Endothelial cell of umbilical vein (primary cell): ENCODE results near the gene ADCY3. TPM values are rescaled to one million over a fixed set of nuclear protein-coding genes. Genes with fewer than 3 reads are reported as not detected.

Experiments
- BruUV-seq: library from RNA; stranded (reverse); fragments of 400-500 nt; replicated peaks from 2 replicates; lab custom pipeline; 2021; lab: Mats Ljungman, UMichigan
- CTCF ChIA-PET: fragments of 300-600, 350-600 bp; sonication (Branson Sonifier 250); formaldehyde crosslinking; loops from one replicate; lab custom pipeline; 2021; ENCODE audit warnings: antibody characterized with exemption, inconsistent platforms; lab: Charles Lee
- POLR2A ChIA-PET: fragments of 300-600, 350-600 bp; sonication (Branson Sonifier 250); formaldehyde crosslinking; loops from one replicate; lab custom pipeline; 2021; ENCODE audit warnings: antibody characterized with exemption, inconsistent platforms; lab: Charles Lee
- DNase-seq: peaks from one replicate; pipeline ENCODE4 v3.0.0-alpha.2; 2011; ENCODE audit warnings: low read depth, low spot score
- FAIRE-seq: peaks from 2 replicates; lab custom pipeline; 2011; peaks lifted over from hg19 to GRCh38; lab: Jason Lieb, UNC
- H2AFZ ChIP-seq: 2 replicates; pipeline ENCODE4 v1.6.0; 2012; ENCODE audit warnings: low read depth, low read length, control low read depth, inconsistent platforms
- H3K27ac ChIP-seq: 2 replicates; pipeline ENCODE4 v1.5.1; 2011; ENCODE audit warnings: low read depth, mild to moderate bottlenecking, control low read depth, low read length, moderate library complexity; ENCODE audit not compliant: insufficient read depth
- H3K27me3 ChIP-seq, 2 experiments: 2 replicates each; pipeline versions ENCODE4 v1.6.0 to v1.6.1; 2011; ENCODE audit warnings: low read length in 2 of 2, mixed read lengths in 1 of 2; ENCODE audit not compliant: control insufficient read depth in 2 of 2, insufficient read depth in 2 of 2
- H3K36me3 ChIP-seq, 2 experiments: 2 replicates in 1 of 2; 3 replicates in 1 of 2; pipeline ENCODE4 v1.5.1; 2011; ENCODE audit warnings: low read length in 2 of 2, mild to moderate bottlenecking in 1 of 2, moderate library complexity in 1 of 2; ENCODE audit not compliant: control insufficient read depth in 2 of 2, insufficient read depth in 2 of 2; ENCODE audit errors: extremely low read depth in 1 of 2
- H3K4me1 ChIP-seq: 3 replicates; pipeline ENCODE4 v1.5.1; 2011; ENCODE audit warnings: mild to moderate bottlenecking, low read length; ENCODE audit not compliant: control insufficient read depth, insufficient read depth; ENCODE audit errors: extremely low read depth
- H3K4me2 ChIP-seq: 2 replicates; pipeline ENCODE4 v1.6.1; 2011; ENCODE audit warnings: low read length, control low read depth, mixed read lengths; ENCODE audit not compliant: insufficient read depth
- H3K4me3 ChIP-seq, 3 experiments: fragments of 200-600 bp in 1 of 3; sonication (generic), shearing (Covaris generic) in 1 of 3; replicated peaks in 1 of 3; 2 replicates each; pipeline ENCODE4 v1.5.1; 2011 to 2016; ENCODE audit warnings: control low read depth in 3 of 3, low read length in 3 of 3, mild to moderate bottlenecking in 2 of 3, inconsistent platforms in 1 of 3, low read depth in 1 of 3, moderate library complexity in 1 of 3; ENCODE audit not compliant: insufficient read depth in 1 of 3
- H3K79me2 ChIP-seq: 2 replicates; pipeline ENCODE4 v1.6.0; 2012; ENCODE audit warnings: low read length, inconsistent platforms; ENCODE audit not compliant: control insufficient read depth, insufficient read depth
- H3K9ac ChIP-seq: replicated peaks from 2 replicates; pipeline ENCODE3; 2011; ENCODE audit warnings: low read length, control low read depth; ENCODE audit not compliant: insufficient read depth; ENCODE audit errors: extremely low read depth
- H3K9me1 ChIP-seq: replicated peaks from 3 replicates; pipeline ENCODE4 v1.6.0; 2011; ENCODE audit warnings: mild to moderate bottlenecking, low read length; ENCODE audit not compliant: control insufficient read depth, insufficient read depth; ENCODE audit errors: extremely low read depth
- H3K9me3 ChIP-seq: replicated peaks from 2 replicates; pipeline ENCODE4 v1.5.1; 2012; ENCODE audit warnings: low read length, inconsistent platforms; ENCODE audit not compliant: control insufficient read depth, insufficient read depth
- H4K20me1 ChIP-seq: replicated peaks from 2 replicates; pipeline ENCODE3; 2011; ENCODE audit warnings: mild to moderate bottlenecking, low read length; ENCODE audit not compliant: control insufficient read depth, insufficient read depth; ENCODE audit errors: extremely low read depth
- CTCF ChIP-seq, 2 donors: IDR thresholded peaks; 1 replicate in 1 of 2; 2 replicates in 1 of 2; pipeline ENCODE4 v1.5.1; 2011; ENCODE audit warnings: low read length in 2 of 2, mild to moderate bottlenecking in 2 of 2, moderate library complexity in 2 of 2, control low read depth in 1 of 2, inconsistent platforms in 1 of 2, low read depth in 1 of 2; ENCODE audit not compliant: insufficient read depth in 1 of 2; ENCODE audit errors: extremely low read depth in 1 of 2
- EZH2 ChIP-seq: IDR thresholded peaks from 2 replicates; pipeline ENCODE4 v1.6.1; 2012; ENCODE audit warnings: borderline replicate concordance, low read depth, mild to moderate bottlenecking, moderate library complexity, low read length, inconsistent platforms; ENCODE audit not compliant: severe bottlenecking
- FOS ChIP-seq: IDR thresholded peaks from 2 replicates; pipeline ENCODE4 v1.6.1; 2011; ENCODE audit warnings: mild to moderate bottlenecking, low read length, moderate library complexity, borderline replicate concordance; ENCODE audit not compliant: insufficient read depth
- GATA2 ChIP-seq: IDR thresholded peaks from 2 replicates; pipeline ENCODE4 v1.7.0; 2011; ENCODE audit warnings: low read depth, mild to moderate bottlenecking, moderate library complexity, mixed read lengths, low read length; ENCODE audit not compliant: insufficient read length, insufficient read depth
- JUN ChIP-seq: IDR thresholded peaks from 2 replicates; pipeline ENCODE4 v1.6.1; 2011; ENCODE audit warnings: borderline replicate concordance, low read depth; ENCODE audit not compliant: insufficient read length, insufficient read depth
- MYC ChIP-seq: IDR thresholded peaks from one replicate; pipeline ENCODE4 v1.6.1; 2011; ENCODE audit warnings: mild to moderate bottlenecking, low read depth, low read length
- POLR2A ChIP-seq: IDR thresholded peaks from 2 replicates; pipeline ENCODE4 v1.6.1; 2012; ENCODE audit warnings: low read depth, mild to moderate bottlenecking, control low read depth, low read length
- POLR2AphosphoS5 ChIP-seq: IDR thresholded peaks from 2 replicates; pipeline ENCODE4 v1.6.1; 2012; ENCODE audit warnings: low read depth, mild to moderate bottlenecking, control low read depth, low read length, moderate library complexity; ENCODE audit not compliant: insufficient read depth
- dilution Hi-C: fragments of 300-500 bp; cut with MboI; formaldehyde crosslinking; loops from one replicate; pipeline ENCODE4 v1.15.0; 2019; ENCODE audit warnings: low sequenced_read_pairs; ENCODE audit not compliant: extremely low pct_ligation_motif_present
- intact Hi-C: fragments of 100-400 bp; cut with micrococcal nuclease; formaldehyde crosslinking; loops from one replicate; pipeline ENCODE4 v1.10.0; 2022
- polyA plus RNA-seq, 4 experiments: library from polyadenylated mRNA; depleted of rRNA in 3 of 4; stranded (reverse) in 3 of 4; unstranded in 1 of 4; fragments of >200 nt; gene quantifications; 2 replicates each; pipeline versions ENCODE4 v1.2.1 to v1.2.3, GENCODE V29; 2011 to 2012; ENCODE audit warnings: missing spikeins in 1 of 4
- total RNA-seq: library from RNA; stranded (reverse); gene quantifications from 2 replicates; pipeline ENCODE4 v1.2.3, GENCODE V29; 2021
- TF ChIP-seq, protein P1 (sequence below): IDR thresholded peaks from 2 replicates; pipeline ENCODE4 v1.6.1; 2011; ENCODE audit not compliant: insufficient read depth, insufficient read length

ADCY3 gene
- total and polyA plus RNA-seq, 2 donors (not counting 3 experiments of a cell fraction or from before 2014, with no cell fraction given), result 54.0 to 61.3 TPM

GRCh38 chr2:24815171-24815570 lies 104.9 kb downstream of the ADCY3 start:
- Histone ChIP-seq H3K36me3 (peaks cover 3 to 14% of the 10 kb centered on the region in 2 experiments), H2AFZ (no peak overlapping the region), H3K9me3 (no peaks in the 10 kb centered on the region), H3K27me3 (no peaks in the 10 kb centered on the region), H3K4me1 (peaks cover 19% of the 10 kb centered on the region), H3K79me2 (peaks cover 39% of the 10 kb centered on the region), H3K9me1 (no peaks in the 10 kb centered on the region), H4K20me1 (no peaks in the 10 kb centered on the region), H3K4me2 (no peak overlapping the region), H3K9ac (no peak overlapping the region), H3K27ac (no peak overlapping the region), H3K4me3 (no peak overlapping the region)
- BruUV-seq, result no TSS peak
- FAIRE-seq (no peak), DNase-seq (no peak)
- CTCF ChIA-PET, result interaction anchor here (3.6 to 4.7 kb wide), 2 partner anchors 11 to 22 kb away, joined by 17 to 22 read pairs; partner anchors contain the start of genes CENPO and PTRHD1
- intact Hi-C loops (no loop called here), dilution Hi-C loops (no loop called here)
- POLR2A ChIA-PET, result interaction anchor here (0.6 kb wide), 2 partner anchors 453 to 1001 kb away, joined by 3 to 7 read pairs; no protein-coding TSS in a partner anchor
- TF ChIP-seq, protein P1, sequence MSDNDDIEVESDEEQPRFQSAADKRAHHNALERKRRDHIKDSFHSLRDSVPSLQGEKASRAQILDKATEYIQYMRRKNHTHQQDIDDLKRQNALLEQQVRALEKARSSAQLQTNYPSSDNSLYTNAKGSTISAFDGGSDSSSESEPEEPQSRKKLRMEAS, result no peak
- TF ChIP-seq POLR2A (no peak), JUN (no peak), POLR2AphosphoS5 (no peak), FOS (no peak), MYC (no peak), CTCF (IDR thresholded peaks at IDR 0.05; ENCODE audit: extremely low read depth in 1 of 2, insufficient read depth in 1 of 2, low read depth in 1 of 2, low read length in 2 of 2) (no peak), GATA2 (no peak), EZH2 (no peak)
